HFF-Myc (cell line): ENCODE results near the gene CDC42BPG.

ENCODE experiments used
- DNase-seq: peaks from one replicate; pipeline ENCODE4 v3.0.0-alpha.2; 2011; ENCODE audit warnings: low read depth; ENCODE audit errors: extremely low read depth
- H3K4me3 ChIP-seq: replicated peaks from 2 replicates; pipeline ENCODE4 v1.5.1; 2011; ENCODE audit warnings: low read depth, mild to moderate bottlenecking, control low read depth, low read length
- TF ChIP-seq, protein P1 (sequence below): IDR thresholded peaks from 2 replicates; pipeline ENCODE4 v1.5.1; 2012; ENCODE audit warnings: mild to moderate bottlenecking, low read depth, low read length, control low read depth; ENCODE audit errors: missing control alignments

The CDC42BPG gene

DNA sequence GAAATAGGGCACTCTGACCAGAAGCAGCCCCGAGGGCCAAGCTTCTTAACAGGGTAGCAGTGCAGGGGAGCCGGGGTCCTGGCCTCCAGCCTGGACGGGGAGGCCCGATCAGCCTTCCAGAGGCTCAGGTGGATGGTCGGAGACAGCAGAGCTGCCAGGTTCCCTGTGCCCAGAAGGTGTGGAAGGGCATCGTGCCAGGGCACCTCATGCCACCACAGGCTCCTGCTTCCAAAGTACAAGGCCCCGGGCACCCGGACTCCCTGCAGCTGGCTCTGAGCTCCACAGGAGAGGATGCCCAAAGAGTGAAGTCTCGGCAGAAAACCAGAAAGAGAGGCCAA, 19.7 kb upstream of the CDC42BPG start:
- TF ChIP-seq, protein P1, sequence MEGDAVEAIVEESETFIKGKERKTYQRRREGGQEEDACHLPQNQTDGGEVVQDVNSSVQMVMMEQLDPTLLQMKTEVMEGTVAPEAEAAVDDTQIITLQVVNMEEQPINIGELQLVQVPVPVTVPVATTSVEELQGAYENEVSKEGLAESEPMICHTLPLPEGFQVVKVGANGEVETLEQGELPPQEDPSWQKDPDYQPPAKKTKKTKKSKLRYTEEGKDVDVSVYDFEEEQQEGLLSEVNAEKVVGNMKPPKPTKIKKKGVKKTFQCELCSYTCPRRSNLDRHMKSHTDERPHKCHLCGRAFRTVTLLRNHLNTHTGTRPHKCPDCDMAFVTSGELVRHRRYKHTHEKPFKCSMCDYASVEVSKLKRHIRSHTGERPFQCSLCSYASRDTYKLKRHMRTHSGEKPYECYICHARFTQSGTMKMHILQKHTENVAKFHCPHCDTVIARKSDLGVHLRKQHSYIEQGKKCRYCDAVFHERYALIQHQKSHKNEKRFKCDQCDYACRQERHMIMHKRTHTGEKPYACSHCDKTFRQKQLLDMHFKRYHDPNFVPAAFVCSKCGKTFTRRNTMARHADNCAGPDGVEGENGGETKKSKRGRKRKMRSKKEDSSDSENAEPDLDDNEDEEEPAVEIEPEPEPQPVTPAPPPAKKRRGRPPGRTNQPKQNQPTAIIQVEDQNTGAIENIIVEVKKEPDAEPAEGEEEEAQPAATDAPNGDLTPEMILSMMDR, result no peak
- H3K4me3 ChIP-seq, result no peak overlapping the region
- DNase-seq, result no peak

DNA sequence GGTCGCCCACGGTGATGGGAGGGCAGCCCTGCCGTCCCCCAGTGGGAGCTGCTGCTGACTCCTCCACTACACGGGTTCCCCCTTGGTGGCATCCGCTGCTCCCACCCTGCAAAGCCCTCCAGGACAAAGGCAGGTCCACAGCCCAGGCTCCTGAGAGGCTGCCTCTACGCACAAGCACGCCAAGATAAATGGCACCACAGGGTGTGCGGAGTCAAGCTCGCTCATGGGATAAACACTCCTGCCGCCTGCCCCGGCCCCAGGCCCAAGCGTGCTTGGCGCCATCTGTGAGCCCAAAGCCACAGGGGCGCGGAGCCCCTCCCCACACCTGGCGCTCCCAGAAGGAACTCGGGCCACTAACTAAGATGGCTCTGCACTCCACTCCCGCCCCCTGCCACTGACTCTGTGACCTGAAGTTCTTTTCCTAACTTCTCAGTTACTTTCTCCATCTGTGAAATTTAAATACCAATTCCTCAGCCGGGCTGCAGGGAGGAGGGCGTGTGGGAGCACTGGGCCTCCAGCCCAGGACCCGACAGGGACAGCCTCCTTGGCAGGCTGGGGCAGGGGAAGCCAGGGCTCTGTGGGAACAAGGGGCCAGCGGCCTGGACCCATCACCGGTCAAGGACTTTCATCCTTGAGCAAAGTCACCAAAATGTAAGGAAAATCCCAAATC, 19.1 kb upstream of the CDC42BPG start:
- no peak for DNase-seq
- TF ChIP-seq, protein P1, result no peak
- H3K4me3 ChIP-seq, result no peak overlapping the region

DNA sequence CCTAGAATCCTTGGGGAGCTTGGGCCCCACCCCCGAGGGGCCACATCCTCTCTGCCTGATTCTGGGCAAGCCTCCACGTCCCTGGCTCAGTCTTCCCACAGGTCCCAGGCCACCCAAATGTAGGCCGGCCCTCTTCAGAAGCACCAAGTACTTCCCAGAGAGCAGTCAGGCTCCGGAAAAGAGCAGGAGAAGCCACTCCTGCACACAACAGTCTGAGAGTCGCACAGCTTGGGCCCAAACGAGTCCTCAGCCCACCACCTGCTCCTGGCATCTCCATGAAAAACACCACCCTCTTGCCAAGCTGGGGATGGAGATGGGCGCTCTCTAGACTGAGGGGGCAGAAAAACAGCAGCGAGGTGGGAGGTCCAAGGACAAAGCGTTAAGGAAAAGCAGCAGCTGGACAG, 18.5 kb upstream of the CDC42BPG start:
- TF ChIP-seq, protein P1, result no peak
- DNase-seq, result no peak
- H3K4me3 ChIP-seq, result no peak overlapping the region

DNA sequence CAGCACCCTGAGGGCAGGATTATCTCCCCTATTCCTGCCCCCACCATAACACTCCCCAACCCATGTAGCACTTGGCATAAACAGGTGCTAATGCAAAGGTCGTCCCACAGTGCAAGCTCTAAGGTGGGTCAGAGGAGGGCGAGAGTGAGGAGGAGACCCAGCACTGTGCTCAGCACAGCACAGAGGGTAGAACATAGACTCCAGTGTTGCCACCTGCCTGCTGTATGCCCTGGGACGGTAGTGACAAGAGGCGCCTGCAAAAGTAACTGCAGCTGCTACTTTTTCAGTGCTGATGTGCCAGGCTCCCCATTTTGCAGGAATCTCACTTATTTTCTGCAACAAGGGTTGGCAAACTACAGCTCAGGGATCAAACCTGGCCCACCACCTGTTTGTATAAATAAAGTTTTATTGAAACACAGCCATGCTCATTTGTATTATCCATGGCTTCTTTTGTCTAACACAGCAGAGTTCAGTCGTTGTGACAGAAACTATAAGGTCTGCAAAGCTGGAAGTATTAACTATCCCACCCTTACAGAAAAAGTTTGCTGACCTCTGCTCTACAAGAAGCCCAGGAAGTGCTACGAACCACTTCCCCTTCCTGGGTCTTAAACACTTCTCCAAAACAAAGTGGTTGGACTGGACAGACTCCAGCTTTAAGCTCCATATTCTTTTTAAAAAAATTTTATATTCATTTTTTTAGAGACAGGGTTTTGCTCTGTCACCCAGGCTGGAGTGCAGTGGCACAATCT, 16.9 kb upstream of the CDC42BPG start:
- H3K4me3 ChIP-seq, result no peak overlapping the region
- DNase-seq, result no peak
- TF ChIP-seq, protein P1, result no peak

DNA sequence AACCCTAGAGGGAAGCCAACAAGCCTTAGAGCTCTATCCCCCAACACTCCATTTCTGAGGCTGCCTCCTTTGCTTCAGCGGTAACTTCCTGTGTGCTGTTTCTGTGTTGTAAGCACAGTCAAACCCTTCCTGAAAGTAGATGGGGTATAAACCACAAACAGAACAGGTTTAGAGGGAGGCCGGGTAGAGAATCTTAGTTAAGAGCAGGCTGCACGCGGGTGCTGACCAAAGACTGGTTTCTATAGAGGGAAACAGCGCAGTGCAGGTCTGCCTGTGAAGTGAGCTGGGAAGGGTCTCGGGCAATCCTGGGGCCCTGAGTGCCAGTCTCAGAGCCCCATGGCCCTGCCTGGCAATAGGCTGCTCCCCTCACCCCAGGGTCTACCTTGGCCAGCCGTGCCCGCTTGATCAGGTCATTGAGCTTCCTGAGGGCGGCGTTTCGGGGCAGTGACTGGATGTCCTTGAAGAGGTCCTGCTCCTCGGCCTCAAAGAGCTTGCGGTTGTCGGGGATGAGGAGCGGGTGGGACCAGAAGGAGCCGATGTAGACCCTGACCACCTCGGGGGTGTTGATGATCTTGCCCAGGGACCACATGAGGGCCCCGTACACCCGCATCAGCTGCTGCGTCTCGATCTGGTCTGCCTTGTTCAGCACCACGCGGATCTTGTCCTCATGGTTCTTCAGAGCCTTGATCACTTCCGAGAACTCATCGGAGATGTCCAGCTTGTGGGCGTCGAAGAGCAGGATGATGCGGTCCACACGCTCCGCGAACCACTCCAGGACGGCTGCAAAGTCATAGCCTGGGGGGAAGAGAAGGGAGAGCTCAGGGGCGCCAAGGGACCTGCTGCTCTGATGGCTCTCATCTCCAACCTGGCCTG, 15.3 kb upstream of the CDC42BPG start:
- no peak overlapping the region for H3K4me3 ChIP-seq
- DNase-seq, result no peak
- TF ChIP-seq, protein P1, result no peak

DNA sequence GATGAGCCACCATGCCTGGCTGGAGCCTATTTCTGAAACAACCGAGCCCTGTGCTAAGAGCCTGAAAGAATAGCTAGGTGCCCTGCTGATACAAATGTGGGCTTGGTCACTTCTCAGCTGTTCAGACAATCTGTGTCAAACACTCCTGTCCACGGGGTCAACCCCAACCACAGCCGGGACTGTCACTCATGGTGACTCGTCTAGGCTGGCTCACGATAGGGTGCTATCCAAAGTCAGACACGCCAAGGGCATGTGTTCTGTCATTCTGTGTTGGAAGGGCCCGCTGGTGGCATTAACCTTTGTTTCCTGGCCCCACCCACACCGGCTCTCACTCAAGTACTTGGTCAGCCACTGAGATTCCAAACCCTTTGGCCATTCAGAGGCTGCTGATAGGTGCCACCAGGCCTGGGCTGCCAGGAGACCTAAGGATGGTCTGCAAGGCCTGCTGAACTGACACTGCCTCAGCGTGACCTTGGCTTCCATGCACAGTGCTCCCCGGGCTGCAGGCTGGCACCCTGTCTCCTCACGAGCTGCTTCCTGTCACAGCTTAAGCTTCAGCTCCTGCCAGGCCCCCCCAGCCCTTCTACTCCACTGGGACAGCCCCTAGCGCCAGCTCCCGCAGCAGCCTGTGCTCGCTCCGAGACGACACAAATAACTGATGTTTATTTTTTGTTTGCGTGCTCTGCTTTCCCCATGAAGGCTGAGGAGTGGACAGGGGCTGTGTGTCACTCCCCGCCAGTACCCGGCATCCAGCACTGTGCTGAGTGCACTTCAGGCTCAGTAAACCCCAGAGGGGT, 14.2 kb upstream of the CDC42BPG start:
- no peak for DNase-seq
- no peak overlapping the region for H3K4me3 ChIP-seq
- TF ChIP-seq, protein P1, result no peak
